NCI-H2196 (cell line): Measurements from ENCODE around the gene SLC2A4.
"Not testable (repeated sequence)": the region's sequence is repeated elsewhere in the genome, so short reads cannot be mapped to it uniquely, and the experiment has no call there.

ENCODE experiments used
- DNase-seq: peaks from one replicate; lab custom pipeline; 2025; ENCODE audit not compliant: unreplicated experiment; lab: John Stamatoyannopoulos, UW

Gene SLC2A4

DNA sequence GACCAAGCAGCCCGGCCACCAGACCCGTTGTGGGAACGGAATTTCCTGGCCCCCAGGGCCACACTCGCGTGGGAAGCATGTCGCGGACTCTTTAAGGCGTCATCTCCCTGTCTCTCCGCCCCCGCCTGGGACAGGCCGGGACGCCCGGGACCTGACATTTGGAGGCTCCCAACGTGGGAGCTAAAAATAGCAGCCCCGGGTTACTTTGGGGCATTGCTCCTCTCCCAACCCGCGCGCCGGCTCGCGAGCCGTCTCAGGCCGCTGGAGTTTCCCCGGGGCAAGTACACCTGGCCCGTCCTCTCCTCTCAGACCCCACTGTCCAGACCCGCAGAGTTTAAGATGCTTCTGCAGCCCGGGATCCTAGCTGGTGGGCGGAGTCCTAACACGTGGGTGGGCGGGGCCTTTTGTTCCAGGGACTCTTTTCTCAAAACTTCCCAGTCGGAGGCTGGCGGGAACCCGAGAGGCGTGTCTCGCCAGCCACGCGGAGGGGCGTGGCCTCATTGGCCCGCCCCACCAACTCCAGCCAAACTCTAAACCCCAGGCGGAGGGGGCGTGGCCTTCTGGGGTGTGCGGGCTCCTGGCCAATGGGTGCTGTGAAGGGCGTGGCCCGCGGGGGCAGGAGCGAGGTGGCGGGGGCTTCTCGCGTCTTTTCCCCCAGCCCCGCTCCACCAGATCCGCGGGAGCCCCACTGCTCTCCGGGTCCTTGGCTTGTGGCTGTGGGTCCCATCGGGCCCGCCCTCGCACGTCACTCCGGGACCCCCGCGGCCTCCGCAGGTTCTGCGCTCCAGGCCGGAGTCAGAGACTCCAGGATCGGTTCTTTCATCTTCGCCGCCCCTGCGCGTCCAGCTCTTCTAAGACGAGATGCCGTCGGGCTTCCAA lies at the start of gene SLC2A4:
Gene SLC2A4, plus strand, starts transcription at position 645 of the 879 bp plus-strand sequence. Its CDS starts 217 bp downstream, at position 862.
- DNase-seq = peak; percentile 89

GRCh38 chr17:7232114-7232513 lies 49.4 kb upstream of the SLC2A4 start:
- DNase-seq = no peak

DNA sequence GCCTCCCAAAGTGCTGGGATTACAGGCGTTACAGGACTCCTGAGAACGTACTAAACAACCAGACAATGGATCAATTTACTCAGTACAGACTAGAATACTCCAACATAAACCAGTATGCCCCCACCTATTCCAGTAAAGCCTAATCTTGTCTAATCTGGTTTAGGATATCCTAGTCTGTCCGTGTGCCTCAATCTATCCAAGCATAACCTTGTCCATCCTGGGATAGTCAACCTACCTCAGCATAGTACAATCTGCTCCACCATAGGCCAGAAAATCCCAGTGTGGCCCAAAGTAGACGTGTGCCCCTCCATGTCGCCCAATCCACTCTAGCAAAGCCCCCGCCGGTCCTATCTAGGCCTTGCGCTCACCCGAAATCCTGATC lies 47.8 kb upstream of the SLC2A4 start:
- no peak for DNase-seq

DNA sequence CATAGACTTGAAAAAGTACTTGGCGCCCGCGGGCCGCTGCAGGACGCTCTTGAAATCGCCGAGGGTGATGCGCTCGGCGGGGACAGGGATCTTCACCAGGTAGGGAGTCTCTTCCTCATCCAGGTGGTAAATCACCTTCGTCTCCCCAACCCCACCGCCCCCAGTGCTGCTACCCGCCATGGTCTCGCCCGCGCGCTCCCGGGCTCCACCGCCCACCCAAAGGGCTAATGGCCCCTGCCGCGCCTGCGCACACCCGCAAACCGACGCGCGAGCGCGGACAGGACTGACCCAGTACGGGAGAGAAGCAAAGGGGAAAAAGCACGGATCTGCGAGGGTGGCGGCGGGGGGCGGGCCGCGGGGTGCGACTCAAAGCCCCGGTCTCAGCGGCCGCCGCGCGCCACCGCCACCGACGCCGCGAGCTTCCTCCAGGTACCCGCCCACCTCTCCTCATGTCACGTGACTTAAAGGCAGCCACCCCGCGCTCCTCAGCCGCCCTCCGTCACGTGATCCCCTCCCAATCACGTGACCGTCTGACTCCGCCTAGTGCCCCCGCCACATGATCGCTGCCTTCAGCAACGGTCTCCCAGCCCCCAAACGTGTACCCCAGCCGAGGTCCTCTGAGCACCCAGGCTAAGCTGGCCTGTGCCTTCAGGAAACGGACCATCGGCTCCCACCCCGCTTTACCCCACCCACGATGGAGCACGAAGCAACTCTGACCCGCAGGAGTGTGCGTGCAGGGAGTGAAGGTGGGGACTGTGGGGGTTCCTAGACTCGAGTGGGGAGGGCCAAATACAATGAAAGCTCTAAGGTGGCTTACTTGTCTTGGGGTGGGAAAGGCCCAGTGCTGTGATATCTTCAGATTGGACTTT lies 47.2 kb upstream of the SLC2A4 start, which contains the start of gene DVL2:
Gene DVL2, minus strand, starts transcription at position 435 of the 869 bp plus-strand sequence. Its CDS starts 255 bp downstream, at position 180.
- DNase-seq = peak; percentile 78

DNA sequence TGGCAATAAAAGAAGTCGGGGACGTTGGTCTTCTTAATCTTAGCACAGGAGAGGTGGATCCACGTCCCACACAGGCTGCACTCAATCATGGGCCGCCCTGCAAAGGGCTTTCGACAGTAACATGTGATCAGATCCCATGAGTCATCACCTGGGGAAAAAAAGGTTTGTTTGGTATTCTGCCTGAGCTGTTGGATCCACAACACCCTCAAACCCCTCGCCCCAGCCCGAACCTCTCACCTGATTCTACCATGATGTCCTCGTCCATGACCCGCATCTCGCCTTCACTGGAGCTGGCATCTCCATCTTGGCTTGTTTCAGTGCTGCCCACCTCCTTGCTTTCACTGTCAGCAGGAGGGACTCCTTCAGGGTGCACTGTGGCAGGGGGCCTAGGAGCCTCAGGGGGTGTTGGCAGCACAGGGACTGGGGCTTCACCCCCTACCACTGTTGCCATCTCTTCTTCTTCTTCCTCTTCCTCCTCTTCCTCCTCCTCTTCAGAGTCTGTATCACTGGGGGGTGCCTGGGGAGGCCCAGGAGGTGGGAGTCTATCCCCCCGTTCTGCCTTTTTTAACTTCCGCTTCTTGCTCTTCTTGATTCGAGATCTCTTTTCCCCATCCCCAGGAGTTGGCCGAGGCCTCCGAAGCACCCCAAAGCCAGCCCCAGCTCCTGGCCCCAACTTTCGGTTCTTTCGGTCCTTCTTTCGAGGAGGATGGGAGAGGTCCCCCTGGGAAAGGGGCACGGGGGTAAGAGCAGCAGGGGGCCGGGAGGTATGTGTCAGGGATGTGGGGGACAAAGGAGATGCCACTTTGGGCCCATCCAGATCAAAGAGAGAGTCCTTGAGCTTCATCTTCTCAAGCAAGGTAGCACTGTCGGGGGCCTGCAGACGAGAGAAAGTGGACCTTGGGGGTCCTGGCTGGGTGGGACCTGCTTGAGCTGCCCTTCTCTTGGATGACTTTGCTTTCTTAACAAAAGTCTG lies 45.5 kb upstream of the SLC2A4 start:
- DNase-seq = no peak

- DNase-seq = no peak
Observed at GRCh38 chr17:7236808-7237207, 44.7 kb upstream of the SLC2A4 start.

DNA sequence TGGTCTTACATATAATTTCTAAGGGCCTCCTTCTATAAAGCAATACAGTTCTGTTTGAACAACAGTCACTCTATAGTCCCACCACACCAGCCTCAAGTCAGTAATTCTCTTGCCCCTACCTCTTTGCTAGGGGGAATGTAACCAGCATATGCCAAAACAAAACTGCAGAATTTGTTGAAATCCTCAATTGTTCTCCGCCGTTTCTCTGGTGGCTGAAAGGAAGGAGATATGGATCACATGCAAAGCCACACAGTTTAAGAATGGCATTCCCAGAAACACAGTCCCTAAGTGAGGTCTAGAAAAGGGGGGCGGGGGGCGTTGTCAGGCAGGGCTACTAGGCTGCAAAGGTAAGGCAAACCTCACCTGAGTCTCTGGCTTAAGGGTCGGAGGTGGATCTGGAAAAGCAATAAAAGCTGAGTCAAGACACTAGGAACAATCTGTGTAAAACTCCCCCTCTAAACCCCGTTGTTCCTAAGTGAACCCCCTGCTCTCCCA lies 44.2 kb upstream of the SLC2A4 start:
- no peak for DNase-seq

- DNase-seq = peak; percentile 27
Observed at GRCh38 chr17:7237761-7238419, 43.6 kb upstream of the SLC2A4 start.

DNA sequence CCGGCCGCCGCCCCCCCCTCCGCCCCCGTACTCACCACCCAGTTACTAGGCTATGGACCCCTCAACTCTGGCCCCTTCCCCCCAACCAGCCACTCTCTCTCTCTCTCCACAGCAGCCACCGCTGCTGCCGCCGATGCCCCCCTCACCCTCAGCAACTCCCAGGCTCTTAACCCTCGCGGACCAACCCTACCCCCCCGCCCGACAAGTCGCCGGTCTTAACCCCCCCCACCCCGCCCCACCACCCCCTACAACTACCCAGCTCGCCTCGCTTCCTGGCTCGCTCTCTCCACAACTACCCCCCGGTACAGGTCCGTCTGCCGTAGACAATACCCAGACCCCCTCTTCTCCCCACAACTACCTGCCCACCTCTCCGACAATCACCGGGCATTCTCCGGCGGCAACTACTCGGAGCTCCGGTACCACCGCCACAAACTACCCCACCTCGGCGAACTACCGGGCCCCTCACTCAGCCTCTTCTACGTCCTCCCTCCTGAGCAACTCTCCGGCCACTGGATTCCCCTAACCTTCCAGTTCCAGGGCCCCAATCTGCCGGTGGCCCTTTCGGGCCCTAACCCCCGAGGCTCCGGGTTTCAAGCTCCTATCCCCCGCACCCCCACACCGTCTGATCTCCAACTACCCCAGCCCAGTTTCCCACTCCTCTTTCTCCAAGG lies 43.0 kb upstream of the SLC2A4 start:
- DNase-seq = no peak

DNA sequence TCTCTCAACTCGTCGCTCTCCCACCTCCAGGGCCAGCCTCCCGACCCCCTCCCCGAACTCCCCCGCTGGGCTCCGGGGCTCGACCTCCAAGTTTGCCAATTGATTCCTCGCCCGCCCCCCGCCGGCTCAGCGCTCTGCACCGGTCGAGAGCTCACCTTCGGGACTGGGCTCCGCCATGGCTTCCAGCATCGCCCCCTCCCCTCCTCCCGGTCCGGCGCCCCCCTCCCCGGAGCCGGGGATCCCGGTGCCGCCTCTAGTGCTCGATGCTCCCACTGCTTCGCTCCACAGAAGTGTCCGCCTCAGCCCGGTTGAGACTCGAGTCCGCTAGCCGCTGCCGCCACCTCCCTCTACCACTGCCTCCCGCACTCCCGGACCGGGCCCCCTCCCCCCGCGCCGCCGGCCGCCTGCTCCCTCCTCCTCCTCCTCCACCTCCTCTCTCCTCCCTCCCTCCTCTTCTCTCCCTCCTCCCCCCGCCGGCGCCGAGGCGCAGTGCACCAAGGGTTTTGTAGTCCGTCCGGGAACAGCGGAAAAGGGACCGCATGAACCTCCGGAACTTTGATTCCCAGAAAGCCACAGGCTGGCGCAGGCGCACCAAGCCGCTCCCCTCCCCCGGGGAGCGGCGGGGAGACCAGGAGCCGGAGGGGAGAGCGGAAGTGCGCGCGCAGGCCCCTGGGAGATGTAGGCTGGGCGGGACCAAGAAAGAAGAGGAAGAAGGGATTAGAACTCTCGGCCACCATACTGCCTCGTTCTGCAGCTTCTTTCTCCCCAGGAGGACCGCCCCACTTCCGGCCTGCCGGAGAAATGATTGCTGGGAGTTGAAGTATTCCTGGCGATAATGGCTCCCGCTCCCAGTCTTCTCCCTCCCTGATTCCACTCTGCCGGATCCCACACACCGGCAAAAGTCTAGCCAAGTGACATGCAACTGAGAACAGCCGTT lies 42.2 kb upstream of the SLC2A4 start, which contains the start of gene PHF23:
Gene PHF23, minus strand, starts transcription at position 367 of the 937 bp plus-strand sequence. Its CDS starts 178 bp downstream, at position 189.
- DNase-seq = peak; percentile 94

DNA sequence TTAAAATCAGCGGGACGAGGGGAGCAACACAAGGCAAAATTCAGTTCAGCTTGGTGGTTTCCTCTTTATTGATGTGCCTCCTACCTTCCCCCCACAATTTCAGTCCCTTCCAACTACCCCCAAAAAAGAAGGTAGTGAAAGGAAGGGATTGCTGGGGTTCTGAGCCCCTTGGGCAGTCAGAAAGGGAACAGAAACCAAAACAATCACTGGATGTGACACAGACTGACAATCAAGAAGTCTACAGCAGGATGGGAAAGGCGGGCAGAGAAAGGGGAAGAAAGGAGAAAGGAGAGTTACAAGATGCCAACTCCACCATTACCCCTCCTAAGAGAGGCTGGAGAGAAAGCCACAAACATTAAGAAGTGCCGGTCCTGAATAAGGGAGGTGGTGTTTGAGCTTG lies 41.1 kb upstream of the SLC2A4 start:
- DNase-seq = no peak

DNA sequence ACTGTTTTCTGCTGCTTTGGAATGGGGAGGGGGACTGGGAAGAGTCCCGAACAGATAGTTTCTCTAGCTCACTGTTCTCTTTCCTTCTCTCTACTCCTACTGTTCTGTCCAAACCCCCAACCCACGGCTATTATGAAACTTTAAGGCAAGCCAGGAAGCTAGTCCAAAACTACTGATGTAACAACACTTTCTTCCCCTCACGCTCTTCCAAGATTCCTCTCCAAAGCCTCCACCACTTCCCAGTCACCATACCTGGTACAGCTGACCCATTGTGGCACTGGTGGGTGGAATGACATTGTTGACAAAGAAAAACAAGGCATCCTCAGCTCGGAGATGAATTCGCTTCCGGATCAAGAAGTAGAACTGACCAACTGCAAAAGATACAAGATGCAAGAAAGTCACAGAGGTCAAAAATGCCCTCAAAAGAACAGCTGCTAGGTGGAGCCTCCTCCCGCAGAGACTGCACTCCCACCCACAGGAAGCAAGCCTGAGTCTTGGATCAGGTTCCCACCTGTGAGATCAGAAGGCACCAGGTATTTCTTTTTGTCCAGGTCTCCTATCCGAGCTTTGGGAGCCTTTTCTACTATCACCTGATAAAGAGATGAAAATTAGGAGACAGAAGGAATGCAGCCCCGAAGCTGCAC lies 40.3 kb upstream of the SLC2A4 start:
- no peak for DNase-seq

- DNase-seq = peak; percentile 72
Observed at GRCh38 chr17:7241783-7242716, 39.5 kb upstream of the SLC2A4 start, which contains the start of gene GABARAP. GABARAP (minus strand) TSS chr17:7242449; CDS start chr17:7242330, 119 bp downstream.

DNA sequence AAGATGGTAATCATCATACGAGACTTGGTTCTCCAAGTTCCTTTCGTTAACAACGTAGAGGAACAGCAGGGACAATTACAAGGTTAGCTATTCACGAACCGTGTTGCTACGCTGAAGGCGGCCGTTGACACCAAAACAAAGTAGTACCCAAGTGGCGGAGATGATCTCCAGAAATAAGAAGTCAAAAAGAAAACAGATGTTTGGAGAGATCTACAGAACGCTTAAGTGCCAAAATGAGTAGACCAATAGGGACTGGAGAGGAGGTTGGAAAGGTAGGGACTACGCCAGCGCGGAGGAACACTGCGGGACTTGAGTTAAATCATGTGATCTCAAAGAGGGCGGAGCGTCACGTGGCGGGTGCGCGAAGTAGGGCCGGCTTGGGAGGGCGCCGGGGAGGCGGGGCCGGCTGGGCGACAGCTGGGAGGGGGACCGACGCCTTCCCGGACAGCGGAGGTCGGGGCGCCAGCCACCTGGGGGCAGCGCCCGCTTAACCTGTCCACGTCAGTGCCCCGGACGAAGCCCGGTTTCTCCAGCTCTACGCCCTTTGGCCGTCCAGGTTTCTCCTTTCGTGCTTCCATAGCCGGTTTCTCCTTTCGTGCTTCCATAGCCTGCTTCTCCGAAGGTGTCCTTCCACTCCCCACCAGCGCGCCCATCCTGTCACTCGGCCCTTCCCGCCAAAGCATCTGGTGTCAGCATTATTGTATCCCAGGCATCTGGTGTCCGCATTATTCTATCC lies 38.6 kb upstream of the SLC2A4 start:
- peak; percentile 87 for DNase-seq

- DNase-seq = no peak
Observed at GRCh38 chr17:7243453-7243729, 38.1 kb upstream of the SLC2A4 start.

- DNase-seq = not testable (repeated sequence)
Observed at GRCh38 chr17:7243838-7244237, 37.7 kb upstream of the SLC2A4 start.
